Peyer's patch (tissue), 4 donors: ENCODE results near the gene RGPD4.

ENCODE experiments used
- POLR2A ChIP-seq, 2 donors: fragments of 450-650 bp; IDR thresholded peaks; one replicate each; pipeline ENCODE4 v1.5.1; 2017; ENCODE audit warnings: antibody characterized with exemption in 2 of 2, mild to moderate bottlenecking in 2 of 2, moderate library complexity in 2 of 2
- TF ChIP-seq, protein P1 (sequence below), 6 experiments: fragments of 450-650 bp in 4 of 6; fragments of 200-600 bp in 2 of 6; sonication (generic) in 1 of 6; IDR thresholded peaks; one replicate each; pipeline ENCODE4 v1.5.1; 2017 to 2019; ENCODE audit warnings: antibody characterized with exemption in 6 of 6, mild to moderate bottlenecking in 3 of 6, moderate library complexity in 1 of 6

DNA sequence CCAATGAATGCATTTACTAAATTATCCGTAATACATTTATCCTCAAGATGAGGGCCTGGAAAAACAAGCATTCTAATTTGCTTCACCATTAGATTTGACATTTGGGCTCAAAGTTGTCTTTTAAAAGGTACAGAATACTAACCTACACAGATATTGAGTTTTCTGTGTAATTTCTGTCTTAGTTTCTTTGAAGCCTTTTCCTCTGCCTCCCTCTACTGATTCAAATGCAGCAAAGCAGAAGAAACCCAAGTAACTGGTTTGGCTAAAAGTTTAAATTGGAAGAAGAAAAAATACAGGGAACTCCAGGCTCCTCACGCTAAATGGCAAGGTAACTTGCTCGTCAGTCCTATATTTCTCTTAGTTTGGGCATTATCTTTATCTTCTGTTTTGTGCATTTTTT is 106.3 kb downstream of the RGPD4 start:
- TF ChIP-seq, protein P1, sequence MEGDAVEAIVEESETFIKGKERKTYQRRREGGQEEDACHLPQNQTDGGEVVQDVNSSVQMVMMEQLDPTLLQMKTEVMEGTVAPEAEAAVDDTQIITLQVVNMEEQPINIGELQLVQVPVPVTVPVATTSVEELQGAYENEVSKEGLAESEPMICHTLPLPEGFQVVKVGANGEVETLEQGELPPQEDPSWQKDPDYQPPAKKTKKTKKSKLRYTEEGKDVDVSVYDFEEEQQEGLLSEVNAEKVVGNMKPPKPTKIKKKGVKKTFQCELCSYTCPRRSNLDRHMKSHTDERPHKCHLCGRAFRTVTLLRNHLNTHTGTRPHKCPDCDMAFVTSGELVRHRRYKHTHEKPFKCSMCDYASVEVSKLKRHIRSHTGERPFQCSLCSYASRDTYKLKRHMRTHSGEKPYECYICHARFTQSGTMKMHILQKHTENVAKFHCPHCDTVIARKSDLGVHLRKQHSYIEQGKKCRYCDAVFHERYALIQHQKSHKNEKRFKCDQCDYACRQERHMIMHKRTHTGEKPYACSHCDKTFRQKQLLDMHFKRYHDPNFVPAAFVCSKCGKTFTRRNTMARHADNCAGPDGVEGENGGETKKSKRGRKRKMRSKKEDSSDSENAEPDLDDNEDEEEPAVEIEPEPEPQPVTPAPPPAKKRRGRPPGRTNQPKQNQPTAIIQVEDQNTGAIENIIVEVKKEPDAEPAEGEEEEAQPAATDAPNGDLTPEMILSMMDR (IDR thresholded peaks at IDR 0.05): no peak
- TF ChIP-seq POLR2A (IDR thresholded peaks at IDR 0.05): no peak
